HG03565 (cell line): ENCODE measurements around the gene MIEF1.

ENCODE experiments used
- ATAC-seq: cut with Tn5 transposase; IDR thresholded peaks from one replicate; pipeline ENCODE4 v1.9.1; 2021; ENCODE audit warnings: mild to moderate bottlenecking, moderate library complexity; ENCODE audit not compliant: unreplicated experiment

MIEF1 gene

DNA sequence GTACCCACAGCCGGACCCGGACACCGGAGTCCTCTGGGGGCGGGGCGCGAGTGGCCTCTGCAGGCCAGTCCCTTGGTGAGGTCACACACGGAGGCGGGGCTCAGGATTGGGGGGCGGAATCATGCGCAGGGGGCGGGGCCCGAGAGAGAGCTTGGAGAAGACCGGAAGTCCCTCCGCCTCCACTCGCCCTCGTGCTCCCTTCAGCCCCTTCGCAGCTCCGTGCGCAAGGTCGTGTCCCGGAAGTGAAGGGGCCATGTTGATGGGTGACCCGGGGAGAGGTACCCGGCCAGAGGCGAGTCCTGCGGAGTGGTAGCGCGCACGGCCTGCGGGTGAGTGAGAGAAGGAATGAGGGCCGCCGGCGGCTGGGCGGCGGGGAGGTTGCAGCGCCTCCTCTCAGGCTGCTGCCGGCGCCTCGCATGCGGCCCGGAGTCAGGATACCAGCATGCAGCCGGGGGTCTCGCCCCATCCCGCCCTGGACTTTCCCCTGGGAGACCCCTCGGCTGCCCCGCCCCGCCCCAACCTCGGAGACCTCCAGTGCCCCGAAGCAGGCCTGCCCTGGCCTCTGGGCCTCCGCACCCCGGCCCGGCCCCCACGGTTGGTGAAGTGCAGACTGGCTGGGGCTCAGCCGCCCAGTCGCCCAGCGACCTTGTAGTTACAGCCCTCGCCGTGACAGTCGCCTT, at the start of gene MIEF1:
Gene MIEF1 (plus strand): TSS at position 182 of the 680 bp plus-strand sequence. CDS start 9,005 bp downstream, outside the sequence.
- peak; percentile 76 for ATAC-seq

- no peak for ATAC-seq
Observed at GRCh38 chr22:39452740-39453040, 49.4 kb upstream of the MIEF1 start.

GRCh38 chr22:39453765-39454378, 48.2 kb upstream of the MIEF1 start:
- ATAC-seq: no peak

- ATAC-seq: no peak
Observed at GRCh38 chr22:39454385-39454871, 47.7 kb upstream of the MIEF1 start.

DNA sequence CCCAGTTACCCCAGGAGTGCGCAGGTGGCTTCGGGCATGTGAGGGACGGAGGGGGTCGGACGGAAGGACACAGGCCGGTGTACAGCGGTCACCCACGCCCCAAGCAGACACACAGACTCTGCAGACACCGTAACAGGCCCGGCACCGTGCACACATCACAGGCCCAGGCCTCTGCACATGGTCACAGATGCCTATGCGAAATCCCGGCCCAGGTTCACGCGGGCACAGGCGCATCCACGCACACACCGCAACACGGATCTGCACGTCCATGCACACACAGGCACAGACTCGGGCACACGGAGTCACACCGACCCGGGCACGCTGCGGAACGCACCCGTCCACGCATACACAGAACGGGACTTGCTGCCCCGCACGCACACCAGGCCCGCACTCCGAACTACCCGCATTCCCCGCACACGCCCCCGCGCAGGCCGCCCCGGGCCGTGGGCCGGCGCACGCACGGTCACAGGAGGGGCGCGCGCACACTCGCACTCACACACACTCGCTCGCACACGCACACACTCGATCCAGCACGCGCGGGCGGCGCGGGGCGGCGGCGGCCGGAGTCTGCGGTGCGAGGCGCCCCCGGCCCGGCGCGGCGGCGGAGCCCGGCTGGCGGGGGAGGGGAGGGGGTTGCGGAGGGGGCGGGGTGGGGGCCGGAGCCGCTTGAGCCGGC, 45.4 kb upstream of the MIEF1 start, which contains the start of gene MGAT3:
Gene MGAT3 (plus strand): TSS at position 491 of the 676 bp plus-strand sequence. CDS start 30,336 bp downstream, outside the sequence.
- ATAC-seq: no peak

DNA sequence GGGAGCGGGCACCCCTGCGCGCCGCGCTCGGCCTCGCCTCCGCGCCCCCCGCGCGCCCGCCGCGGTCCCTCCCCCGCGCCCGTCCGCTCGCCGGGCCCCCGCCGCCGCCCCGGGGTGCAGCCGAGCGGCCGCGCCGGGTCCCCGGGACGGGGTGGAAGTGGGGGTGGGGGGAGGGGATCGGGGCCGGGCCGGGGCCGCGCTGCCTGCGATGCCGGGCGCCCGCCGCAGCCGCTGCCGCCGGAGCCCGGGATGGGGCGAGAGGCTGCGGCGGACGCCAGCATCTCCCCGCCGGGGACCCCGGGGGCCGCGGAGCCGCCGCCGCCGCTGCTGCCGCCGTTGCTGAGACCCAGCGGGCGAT, 44.9 kb upstream of the MIEF1 start:
- no peak for ATAC-seq

DNA sequence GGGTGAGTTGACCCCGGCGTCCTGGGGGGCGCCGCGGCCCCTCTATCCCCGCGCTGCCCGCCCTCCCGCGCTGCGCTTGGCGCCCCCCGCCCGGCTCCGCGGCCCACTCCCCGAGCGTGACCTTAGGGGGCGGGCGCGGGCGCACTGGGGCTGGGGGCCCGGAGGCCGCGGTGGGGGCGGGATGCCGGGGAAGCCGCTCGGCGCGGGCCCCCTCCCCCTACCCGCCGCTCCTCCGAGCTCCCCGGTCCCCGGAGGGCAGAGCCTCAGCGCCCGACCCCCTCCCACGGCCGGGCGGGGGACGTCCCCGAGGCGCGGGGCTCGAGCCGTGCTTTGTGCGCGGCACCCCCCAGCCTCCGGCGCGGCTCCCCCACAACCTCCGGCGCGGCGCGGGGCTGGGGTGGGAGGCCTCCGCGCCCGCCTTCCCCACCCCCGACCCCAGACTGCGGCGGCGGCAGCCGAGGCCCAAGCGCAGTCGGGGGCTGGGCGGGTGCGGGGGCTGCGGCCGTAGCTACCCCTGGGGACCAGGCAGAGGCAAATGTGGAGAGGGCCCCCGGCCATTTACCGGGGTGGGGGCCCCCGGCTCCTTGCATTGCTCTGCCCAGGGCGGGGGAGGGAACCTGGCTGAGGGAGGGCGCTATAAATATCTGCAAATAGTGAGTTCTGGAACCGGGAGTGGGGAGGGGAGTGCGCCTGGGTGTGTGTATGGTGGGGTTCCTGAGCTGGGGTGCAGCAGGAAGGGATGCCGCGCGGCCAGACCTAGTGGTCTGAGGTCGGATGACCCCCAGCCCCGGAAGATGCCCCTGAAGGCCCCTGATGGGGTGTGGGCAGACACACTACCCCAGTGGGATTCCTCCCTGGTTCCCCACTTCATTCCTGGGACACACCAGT, 44.3 kb upstream of the MIEF1 start:
- ATAC-seq: no peak

- no peak for ATAC-seq
Observed at GRCh38 chr22:39458444-39459083, 43.5 kb upstream of the MIEF1 start.

DNA sequence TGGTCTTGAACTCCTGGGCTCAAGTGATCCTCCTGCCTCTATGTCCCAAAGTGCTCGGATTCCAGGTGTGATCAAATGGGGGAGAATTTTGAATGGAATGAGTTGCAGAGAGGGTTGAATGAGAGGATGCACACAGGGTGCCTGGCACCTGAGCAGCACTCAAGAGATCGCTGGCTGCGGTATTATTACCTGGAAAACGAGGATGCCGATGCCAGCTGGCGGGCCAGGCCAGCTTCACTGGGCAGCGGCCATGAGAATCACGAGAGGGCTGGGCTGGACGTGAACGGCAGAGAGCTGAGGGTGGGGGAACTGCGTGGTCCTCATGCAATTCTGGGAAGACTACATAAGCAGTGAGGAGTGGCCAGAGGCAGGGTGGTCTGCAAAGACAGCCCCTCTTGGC, 42.4 kb upstream of the MIEF1 start:
- ATAC-seq: no peak

GRCh38 chr22:39462443-39463221, 39.5 kb upstream of the MIEF1 start:
- no peak for ATAC-seq

GRCh38 chr22:39463277-39463676, 38.8 kb upstream of the MIEF1 start:
- no peak for ATAC-seq

- ATAC-seq: no peak
Observed at GRCh38 chr22:39463931-39464390, 38.1 kb upstream of the MIEF1 start.

- ATAC-seq: no peak
Observed at GRCh38 chr22:39466228-39467006, 35.7 kb upstream of the MIEF1 start.

DNA sequence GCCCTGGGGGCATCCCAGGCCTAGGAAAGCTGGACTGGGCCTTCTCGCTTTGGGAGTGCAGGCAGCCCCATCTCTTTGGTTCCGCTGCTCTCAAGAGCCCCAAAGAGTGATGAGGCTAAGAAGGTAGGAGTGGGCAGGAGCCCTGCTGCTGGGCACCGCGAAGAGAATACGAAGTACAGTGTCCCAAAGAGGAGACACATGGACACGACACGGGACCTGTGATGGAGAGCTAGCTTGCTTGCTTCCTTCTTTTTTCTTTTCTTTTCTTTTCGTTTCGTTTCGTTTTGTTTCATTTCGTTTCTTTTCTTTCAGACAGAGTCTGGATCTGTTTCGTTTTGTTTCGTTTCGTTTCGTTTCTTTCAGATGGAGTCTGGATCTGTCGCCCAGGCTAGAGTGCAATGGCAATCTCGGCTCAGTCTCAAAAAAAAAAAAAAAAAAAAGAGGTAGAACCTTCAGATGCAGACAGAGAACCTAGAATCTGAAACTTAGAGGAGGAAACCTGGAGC, 34.6 kb upstream of the MIEF1 start:
- no peak for ATAC-seq

- ATAC-seq: no peak
Observed at GRCh38 chr22:39468487-39469325, 33.4 kb upstream of the MIEF1 start.

DNA sequence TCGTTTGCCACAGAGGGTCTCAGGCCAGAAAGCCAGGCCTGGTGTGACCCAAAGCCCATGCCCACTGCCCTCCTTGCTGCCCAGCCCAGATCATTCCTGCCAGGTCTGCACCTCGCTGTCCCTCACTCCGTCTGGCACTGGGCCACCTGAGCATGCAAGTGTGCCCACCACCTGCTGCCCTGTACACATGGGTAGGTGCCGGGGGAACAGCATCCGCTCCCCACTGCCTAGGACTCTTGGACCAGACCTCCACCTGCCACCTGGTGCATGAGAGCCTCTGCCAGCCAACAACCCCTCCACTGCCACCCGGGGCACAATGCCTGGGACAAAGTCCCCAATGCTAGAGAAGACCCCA, 32.8 kb upstream of the MIEF1 start:
- ATAC-seq: no peak

GRCh38 chr22:39469681-39470450, 32.2 kb upstream of the MIEF1 start:
- no peak for ATAC-seq
